ENCODE data around the gene TSC22D4.

The TSC22D4 gene

DNA sequence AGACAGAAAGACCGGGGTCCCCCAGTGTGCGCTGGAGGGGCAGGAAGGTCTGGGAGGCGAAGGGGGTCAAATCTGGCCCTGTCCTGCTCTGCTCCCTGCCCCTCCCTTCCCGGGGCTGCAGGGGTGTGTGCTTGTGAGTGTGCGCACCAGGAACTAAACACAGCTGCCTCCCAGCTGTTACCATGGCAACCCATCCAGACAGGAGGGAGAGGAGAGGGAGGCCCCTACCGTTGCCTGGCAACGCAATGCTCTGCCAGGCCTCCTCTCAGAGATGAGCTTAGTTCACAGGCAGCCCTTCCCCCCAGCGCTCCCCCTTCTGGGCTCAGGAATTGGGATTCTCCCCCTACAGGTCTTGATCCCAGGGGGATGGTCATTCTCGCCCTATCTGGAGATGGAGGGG is 10.8 kb upstream of the TSC22D4 start:
- in situ Hi-C loops (cut with HindIII; ENCODE audit: low pct_unique_long_range_greater_than_20kb, low sequenced_read_pairs): no loop called here
- peak in 1 of 2 experiments; percentile 63 for DNase-seq (ENCODE audit: low read depth in 1 of 2, low spot score in 1 of 2)
- TF ChIP-seq JUND (IDR thresholded peaks at IDR 0.05; ENCODE audit: low read depth): no peak

DNA sequence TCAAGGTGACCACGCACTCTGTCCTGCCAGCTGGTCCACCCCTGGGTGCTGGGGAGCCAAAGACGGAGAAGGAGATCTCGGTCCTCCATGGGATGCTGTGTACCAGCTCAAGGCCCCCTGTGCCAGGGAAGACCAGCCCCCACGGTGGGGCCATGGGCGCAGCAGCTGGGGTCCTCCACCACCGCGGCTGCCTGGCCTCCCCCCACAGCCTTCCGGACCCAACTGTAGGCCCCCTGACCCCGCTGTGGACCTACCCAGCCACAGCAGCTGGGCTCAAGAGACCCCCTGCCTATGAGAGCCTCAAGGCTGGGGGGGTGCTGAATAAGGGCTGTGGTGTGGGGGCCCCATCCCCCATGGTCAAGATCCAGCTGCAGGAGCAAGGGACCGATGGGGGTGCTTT is 10.1 kb upstream of the TSC22D4 start:
- in situ Hi-C loops (cut with HindIII; ENCODE audit: low pct_unique_long_range_greater_than_20kb, low sequenced_read_pairs): no loop called here
- DNase-seq (ENCODE audit: low read depth in 1 of 2, low spot score in 1 of 2): no peak
- TF ChIP-seq JUND (IDR thresholded peaks at IDR 0.05; ENCODE audit: low read depth): no peak

DNA sequence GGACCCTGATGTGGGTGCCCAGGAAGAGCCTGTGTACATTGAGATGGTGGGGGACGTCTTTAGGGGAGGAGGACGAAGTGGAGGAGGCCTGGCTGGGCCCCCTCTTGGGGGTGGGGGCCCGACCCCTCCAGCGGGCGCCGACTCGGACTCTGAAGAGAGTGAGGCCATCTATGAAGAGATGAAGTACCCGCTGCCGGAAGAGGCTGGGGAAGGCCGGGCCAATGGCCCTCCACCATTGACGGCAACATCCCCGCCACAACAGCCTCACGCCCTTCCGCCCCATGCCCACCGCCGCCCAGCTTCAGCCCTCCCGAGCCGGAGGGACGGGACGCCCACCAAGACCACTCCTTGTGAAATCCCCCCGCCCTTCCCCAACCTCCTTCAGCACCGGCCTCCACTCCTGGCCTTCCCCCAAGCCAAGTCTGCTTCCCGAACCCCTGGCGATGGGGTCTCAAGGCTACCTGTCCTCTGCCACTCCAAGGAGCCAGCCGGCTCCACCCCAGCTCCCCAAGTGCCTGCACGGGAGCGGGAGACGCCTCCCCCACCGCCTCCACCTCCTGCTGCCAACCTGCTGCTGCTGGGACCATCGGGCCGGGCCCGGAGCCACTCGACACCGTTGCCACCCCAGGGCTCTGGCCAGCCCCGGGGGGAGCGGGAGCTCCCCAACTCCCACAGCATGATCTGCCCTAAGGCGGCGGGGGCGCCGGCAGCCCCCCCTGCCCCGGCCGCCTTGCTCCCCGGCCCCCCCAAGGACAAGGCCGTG is 9.5 kb upstream of the TSC22D4 start:
- DNase-seq (ENCODE audit: low read depth in 1 of 2, low spot score in 1 of 2): no peak
- no peak for TF ChIP-seq JUND (IDR thresholded peaks at IDR 0.05; ENCODE audit: low read depth)
- in situ Hi-C loops (cut with HindIII; ENCODE audit: low pct_unique_long_range_greater_than_20kb, low sequenced_read_pairs): no loop called here

DNA sequence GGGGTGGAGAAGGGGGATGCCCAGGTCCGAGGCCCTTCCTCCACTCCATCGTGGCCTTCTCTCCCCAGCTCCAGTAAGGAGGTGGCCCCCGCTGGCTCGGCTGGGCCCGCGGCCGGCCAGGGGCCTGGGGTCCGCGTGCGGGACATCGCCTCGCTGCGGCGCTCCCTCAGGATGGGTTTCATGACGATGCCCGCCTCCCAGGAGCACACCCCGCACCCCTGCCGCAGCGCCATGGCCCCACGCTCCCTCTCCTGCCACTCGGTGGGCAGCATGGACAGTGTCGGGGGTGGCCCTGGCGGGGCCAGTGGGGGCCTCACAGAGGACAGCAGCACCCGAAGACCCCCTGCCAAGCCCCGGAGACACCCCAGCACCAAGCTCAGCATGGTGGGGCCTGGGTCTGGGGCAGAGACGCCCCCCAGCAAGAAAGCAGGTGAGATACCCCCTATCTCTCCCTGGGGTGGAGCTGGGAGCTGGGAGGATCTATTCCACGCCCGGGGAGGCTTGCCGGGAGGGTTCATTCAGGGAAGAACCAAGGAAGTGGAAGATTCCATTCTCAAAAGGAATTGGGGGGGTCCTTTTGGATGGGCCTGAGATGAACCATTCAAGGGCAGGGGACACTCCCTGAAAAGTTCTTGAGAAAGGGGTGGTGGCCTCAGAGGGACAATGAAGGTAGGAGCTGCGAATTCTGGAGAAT is 7.9 kb upstream of the TSC22D4 start:
- DNase-seq (ENCODE audit: low read depth in 1 of 2, low spot score in 1 of 2): peak; percentile 38 to 76
- no peak for TF ChIP-seq JUND (IDR thresholded peaks at IDR 0.05; ENCODE audit: low read depth)
- in situ Hi-C loops (cut with HindIII; ENCODE audit: low pct_unique_long_range_greater_than_20kb, low sequenced_read_pairs): no loop called here

DNA sequence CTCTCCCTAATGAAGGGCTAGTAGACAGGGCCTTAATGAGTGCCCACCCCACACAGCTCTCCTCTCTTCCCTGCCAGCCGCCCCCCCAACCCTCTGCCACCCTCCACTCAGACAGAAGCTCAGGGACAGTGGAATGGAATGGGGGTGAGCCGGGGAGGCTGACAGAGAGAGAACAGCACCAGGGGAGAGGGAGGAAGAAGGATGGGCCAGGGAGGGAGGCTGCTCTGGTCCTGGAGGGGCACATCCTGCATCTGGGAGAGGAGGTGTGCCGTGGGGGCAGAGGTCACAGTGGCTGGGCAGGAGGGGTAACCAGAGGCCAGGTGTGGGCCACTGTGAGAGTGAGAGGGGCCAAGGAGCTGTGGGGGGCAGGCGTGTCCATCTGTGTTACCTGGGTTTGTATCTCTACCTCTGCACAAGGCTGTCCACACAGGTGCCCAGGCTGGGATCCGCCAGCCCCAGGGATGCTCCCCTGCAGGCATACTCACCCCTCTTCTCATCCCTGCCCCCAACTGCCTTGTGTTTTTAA is 7.2 kb upstream of the TSC22D4 start:
- no peak for TF ChIP-seq JUND (IDR thresholded peaks at IDR 0.05; ENCODE audit: low read depth)
- in situ Hi-C loops (cut with HindIII; ENCODE audit: low pct_unique_long_range_greater_than_20kb, low sequenced_read_pairs): no loop called here
- DNase-seq (ENCODE audit: low read depth in 1 of 2, low spot score in 1 of 2): no peak

DNA sequence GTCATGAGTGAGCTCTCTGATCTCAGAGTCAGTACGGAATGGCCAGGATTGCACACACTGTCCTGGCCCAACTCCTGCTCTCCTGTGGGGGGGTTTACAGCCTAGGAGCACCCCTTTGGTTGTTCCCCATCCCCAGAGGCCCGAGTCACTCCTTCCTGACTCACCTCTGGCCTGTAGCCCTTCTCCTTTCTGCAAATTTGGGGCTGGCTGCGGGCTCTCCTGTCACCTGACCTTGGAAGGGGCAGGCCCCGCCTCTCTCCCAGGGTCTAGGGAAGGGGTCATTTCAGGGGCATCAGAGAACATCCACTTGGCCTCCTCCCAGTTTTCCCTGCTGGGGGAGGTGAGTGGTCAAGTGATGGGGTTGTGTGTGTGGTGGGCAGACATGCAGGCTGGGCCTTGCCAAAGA is 6.5 kb upstream of the TSC22D4 start:
- no peak for TF ChIP-seq JUND (IDR thresholded peaks at IDR 0.05; ENCODE audit: low read depth)
- DNase-seq (ENCODE audit: low read depth in 1 of 2, low spot score in 1 of 2): no peak
- in situ Hi-C loops (cut with HindIII; ENCODE audit: low pct_unique_long_range_greater_than_20kb, low sequenced_read_pairs): no loop called here

DNA sequence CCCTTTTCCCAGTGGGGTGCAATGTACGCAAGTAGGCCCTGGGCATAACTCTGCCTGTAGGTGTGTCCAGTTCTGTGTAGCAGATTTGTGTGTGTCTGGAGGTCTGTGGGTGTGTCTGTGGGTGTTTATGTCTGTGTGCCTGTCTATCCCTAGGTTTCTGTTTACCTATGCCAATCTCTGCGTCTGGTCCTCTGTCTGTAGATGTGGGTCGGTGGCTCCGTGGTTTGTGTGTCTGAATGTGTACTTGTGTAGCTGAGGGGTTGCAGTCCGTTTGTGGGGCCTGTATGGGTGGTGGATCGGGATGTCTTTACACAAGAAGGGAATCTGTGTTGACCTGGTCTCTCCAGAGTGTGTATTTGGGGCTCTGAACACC is 5.6 kb upstream of the TSC22D4 start:
- no peak for TF ChIP-seq JUND (IDR thresholded peaks at IDR 0.05; ENCODE audit: low read depth)
- in situ Hi-C loops (cut with HindIII; ENCODE audit: low pct_unique_long_range_greater_than_20kb, low sequenced_read_pairs): no loop called here
- no peak for DNase-seq (ENCODE audit: low read depth in 1 of 2, low spot score in 1 of 2)

DNA sequence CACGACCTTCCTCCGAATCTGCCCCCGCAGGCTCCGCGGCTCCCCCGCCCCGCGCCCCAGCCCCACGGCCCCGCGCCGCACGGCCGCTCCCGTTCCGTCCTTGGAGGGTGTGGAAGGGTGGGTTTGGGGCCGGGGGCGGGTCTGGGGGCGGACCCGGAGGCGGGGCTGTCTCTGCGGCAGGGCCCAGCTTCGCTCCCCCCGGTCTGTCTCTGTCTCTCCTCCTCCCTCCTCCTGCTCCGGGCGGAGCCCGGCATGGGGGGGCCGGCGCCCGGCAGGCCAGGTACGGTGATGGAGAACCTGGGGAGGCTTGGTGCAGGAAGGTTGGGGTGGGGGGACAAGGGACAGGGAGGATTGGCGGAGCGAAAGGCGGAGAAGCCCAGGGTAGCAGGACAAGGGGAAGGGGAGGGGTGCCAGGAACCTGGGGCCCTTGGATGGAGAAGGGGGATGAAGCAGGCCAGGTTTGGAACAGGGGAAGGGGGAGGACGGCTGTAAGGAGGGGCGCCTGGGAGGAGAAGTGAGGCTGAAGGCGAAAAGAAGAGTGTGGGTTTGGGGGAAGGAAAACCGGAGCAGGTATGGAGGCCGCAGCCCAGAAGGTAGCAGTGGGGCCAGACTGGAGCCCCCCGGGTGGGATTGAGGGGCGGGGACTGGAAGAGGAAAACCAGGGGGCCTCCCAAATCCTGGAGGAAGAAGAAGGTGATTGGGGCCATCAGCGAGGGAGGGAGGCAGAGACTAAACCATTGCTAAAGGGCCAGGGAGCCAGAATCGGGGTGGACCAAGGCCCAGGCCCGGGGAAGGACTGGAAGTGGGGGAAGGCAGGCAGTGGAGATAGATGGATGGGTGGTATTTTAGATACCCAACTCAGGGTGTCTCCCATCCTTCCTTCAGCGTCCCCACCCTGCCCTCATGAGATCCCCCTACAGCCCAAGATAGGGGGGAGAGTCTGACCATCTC is 5.0 kb upstream of the TSC22D4 start, which contains the start of gene NYAP1:
Gene NYAP1 (plus strand): TSS at position 206 of the 951 bp plus-strand sequence. CDS start 1,385 bp downstream, outside the sequence.
- peak; percentile 65 to 73 for DNase-seq (ENCODE audit: low read depth in 1 of 2, low spot score in 1 of 2)
- in situ Hi-C loops (cut with HindIII; ENCODE audit: low pct_unique_long_range_greater_than_20kb, low sequenced_read_pairs): no loop called here
- no peak for TF ChIP-seq JUND (IDR thresholded peaks at IDR 0.05; ENCODE audit: low read depth)

DNA sequence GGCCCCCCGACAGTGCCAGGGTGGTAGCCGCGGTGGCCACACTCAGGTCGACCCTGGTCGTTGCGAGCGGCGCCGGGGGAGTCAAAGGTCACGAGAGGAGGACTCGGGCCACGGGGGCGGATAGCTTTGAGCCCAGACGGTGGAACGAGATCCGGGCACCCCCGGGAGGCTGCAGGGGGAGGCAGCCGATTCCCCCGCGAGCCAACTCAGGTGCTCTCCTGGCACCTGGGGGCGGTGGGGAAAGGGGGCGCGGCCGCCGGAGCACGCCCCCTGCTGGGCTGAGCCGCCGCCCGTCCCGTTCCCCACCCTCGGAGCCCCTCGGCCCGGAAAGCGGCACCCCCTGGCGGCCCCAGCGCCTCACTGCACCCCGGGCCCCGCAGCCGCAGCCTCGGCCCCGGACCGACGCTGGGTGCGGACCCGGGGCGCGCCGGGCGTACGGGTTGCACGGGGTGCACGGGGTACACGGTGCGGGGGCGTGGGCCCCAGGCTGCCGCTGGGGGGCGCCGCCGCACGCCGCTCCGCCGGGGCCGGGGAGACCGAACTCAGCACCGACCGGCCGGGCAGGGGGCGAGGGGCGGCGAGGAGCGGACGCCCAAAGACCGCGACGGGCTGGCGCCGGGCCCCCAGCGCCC is 4.2 kb upstream of the TSC22D4 start:
- TF ChIP-seq JUND (IDR thresholded peaks at IDR 0.05; ENCODE audit: low read depth): no peak
- in situ Hi-C loops (cut with HindIII; ENCODE audit: low pct_unique_long_range_greater_than_20kb, low sequenced_read_pairs): no loop called here
- DNase-seq (ENCODE audit: low read depth in 1 of 2, low spot score in 1 of 2): peak; percentile 53 to 64

DNA sequence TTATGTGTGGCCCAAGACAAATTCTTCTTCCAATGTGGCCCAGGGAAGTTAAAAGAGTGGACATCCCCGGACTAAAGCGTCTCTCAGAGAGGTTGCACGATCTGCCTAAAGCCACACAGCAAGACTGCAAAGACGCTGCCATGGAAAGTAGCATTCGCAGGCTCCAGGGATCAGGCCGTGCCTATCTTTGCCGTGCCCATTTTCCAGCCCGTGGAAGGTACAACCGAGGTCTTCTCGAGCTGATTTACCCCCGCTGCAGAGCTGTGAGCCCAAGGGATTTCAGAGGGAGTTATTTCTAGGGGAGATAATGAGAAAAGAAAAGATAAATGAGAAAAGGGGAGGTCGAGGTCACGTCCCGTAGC is 3.7 kb upstream of the TSC22D4 start:
- DNase-seq (ENCODE audit: low read depth in 1 of 2, low spot score in 1 of 2): no peak
- in situ Hi-C loops (cut with HindIII; ENCODE audit: low pct_unique_long_range_greater_than_20kb, low sequenced_read_pairs): no loop called here
- no peak for TF ChIP-seq JUND (IDR thresholded peaks at IDR 0.05; ENCODE audit: low read depth)

DNA sequence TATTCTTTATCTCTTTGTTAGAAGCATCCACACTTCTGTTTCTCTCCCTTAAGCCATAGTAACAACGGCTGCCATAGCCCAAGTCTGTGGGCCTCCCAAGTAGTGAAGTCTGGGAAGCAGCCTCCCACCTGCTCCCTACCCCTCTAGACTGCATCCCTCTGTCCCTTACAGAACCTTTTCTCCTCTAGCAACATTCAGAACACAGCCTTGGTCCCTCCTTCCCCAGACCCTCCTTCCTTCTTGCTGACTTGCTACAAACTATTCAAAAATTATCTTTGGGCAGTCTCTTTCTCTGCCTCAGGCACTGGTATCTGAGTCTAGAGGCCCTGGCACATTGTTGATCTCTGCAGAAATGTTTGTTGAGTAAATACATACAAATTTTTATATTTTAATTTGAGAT is 2.5 kb upstream of the TSC22D4 start:
- no peak for TF ChIP-seq JUND (IDR thresholded peaks at IDR 0.05; ENCODE audit: low read depth)
- in situ Hi-C loops (cut with HindIII; ENCODE audit: low pct_unique_long_range_greater_than_20kb, low sequenced_read_pairs): no loop called here
- no peak for DNase-seq (ENCODE audit: low read depth in 1 of 2, low spot score in 1 of 2)

DNA sequence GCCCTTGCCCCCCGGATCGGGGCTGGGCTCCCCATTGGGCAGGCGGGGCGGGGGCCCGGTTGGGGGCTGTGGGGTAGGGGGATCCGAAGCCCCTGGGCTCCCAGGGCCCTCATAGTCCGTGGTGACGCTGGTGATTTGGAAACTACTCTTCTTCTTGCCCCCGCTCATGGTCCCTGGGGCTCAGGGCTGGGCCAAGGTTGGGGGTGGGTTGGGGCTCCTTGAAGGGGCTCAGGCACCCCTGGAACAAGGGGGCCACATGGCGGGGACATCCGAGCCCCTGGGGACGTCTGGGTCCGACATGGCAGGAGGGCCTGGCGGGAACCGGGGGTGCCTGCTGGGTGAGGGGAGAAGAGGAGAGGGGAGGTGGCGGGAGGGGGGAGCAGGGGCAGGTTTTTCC is 1.1 kb downstream of the TSC22D4 start:
- in situ Hi-C loops (cut with HindIII; ENCODE audit: low pct_unique_long_range_greater_than_20kb, low sequenced_read_pairs): no loop called here
- no peak for TF ChIP-seq JUND (IDR thresholded peaks at IDR 0.05; ENCODE audit: low read depth)
- no peak for DNase-seq (ENCODE audit: low read depth in 1 of 2, low spot score in 1 of 2)

Measured in T47D (cell line).